ENCODE data around the gene PITX1. TPM values are rescaled to one million over a fixed set of nuclear protein-coding genes. Genes with fewer than 3 reads are reported as not detected.

The PITX1 gene
- total RNA-seq, 2 donors from 2014 or later: 7.8 to 9.9 TPM

GRCh38 chr5:135025730-135026644 lies 8.0 kb downstream of the PITX1 start:
- no peaks in the 10 kb centered on the region for H3K9me3 ChIP-seq
- H3K4me1 ChIP-seq: peaks cover 7% of the 10 kb centered on the region
- H3K9ac ChIP-seq (ENCODE audit: low read depth in 2 of 2, low read length in 2 of 2): peak overlapping the region in 1 of 2 donors; percentile 34
- no peak overlapping the region for H3K4me3 ChIP-seq
- intact Hi-C loops (cut with DNase I): no loop called here
- H3K36me3 ChIP-seq: no peaks in the 10 kb centered on the region
- no peak for DNase-seq
- peaks cover 41% of the 10 kb centered on the region for H3K27me3 ChIP-seq
- no peak for TF ChIP-seq CTCF (IDR thresholded peaks at IDR 0.05)
- H3K27ac ChIP-seq: no peak overlapping the region

- TF ChIP-seq CTCF (IDR thresholded peaks at IDR 0.05): no peak
- no peaks in the 10 kb centered on the region for H3K9me3 ChIP-seq
- no peak for DNase-seq
- intact Hi-C loops (cut with DNase I): no loop called here
- no peak overlapping the region for H3K27ac ChIP-seq
- H3K9ac ChIP-seq (ENCODE audit: low read depth in 2 of 2, low read length in 2 of 2): no peak overlapping the region
- H3K27me3 ChIP-seq: peaks cover 33% of the 10 kb centered on the region
- H3K4me1 ChIP-seq: no peaks in the 10 kb centered on the region
- H3K36me3 ChIP-seq: no peaks in the 10 kb centered on the region
- no peak overlapping the region for H3K4me3 ChIP-seq
Observed at GRCh38 chr5:135024956-135025729, 8.9 kb downstream of the PITX1 start.

GRCh38 chr5:135020111-135020895 lies 13.7 kb downstream of the PITX1 start:
- Histone ChIP-seq H3K9me3 (no peaks in the 10 kb centered on the region), H3K4me3 (no peak overlapping the region), H3K4me1 (no peaks in the 10 kb centered on the region), H3K27me3 (no peaks in the 10 kb centered on the region), H3K36me3 (no peaks in the 10 kb centered on the region), H3K27ac (no peak overlapping the region), H3K9ac (ENCODE audit: low read depth in 2 of 2, low read length in 2 of 2) (no peak overlapping the region)
- intact Hi-C loops (cut with DNase I): no loop called here
- DNase-seq: no peak
- no peak for TF ChIP-seq CTCF (IDR thresholded peaks at IDR 0.05)

- intact Hi-C loops (cut with DNase I): no loop called here
- H3K4me3 ChIP-seq: no peak overlapping the region
- TF ChIP-seq CTCF (IDR thresholded peaks at IDR 0.05): no peak
- no peak for DNase-seq
- no peaks in the 10 kb centered on the region for H3K4me1 ChIP-seq
- H3K27me3 ChIP-seq: no peaks in the 10 kb centered on the region
- no peaks in the 10 kb centered on the region for H3K36me3 ChIP-seq
- H3K27ac ChIP-seq: no peak overlapping the region
- H3K9ac ChIP-seq (ENCODE audit: low read depth in 2 of 2, low read length in 2 of 2): no peak overlapping the region
- no peaks in the 10 kb centered on the region for H3K9me3 ChIP-seq
Observed at GRCh38 chr5:135019314-135019713, 14.7 kb downstream of the PITX1 start.

- Histone ChIP-seq H3K4me1 (no peaks in the 10 kb centered on the region), H3K27me3 (no peaks in the 10 kb centered on the region), H3K4me3 (no peak overlapping the region), H3K9me3 (no peaks in the 10 kb centered on the region), H3K36me3 (no peaks in the 10 kb centered on the region), H3K9ac (ENCODE audit: low read depth in 2 of 2, low read length in 2 of 2) (no peak overlapping the region), H3K27ac (no peak overlapping the region)
- peak; percentile 9 for DNase-seq
- TF ChIP-seq CTCF (IDR thresholded peaks at IDR 0.05): no peak
- intact Hi-C loops (cut with DNase I): no loop called here
Observed at GRCh38 chr5:135018457-135018856, 15.6 kb downstream of the PITX1 start.

All from colonic mucosa (tissue), 4 donors.